SW 1271 (cell line): ENCODE results near the gene LGR6.
"Not testable (repeated sequence)": the region's sequence is repeated elsewhere in the genome, so short reads cannot be mapped to it uniquely, and the experiment has no call there.

Experiments used
- DNase-seq, 2 experiments: peaks; one replicate each; lab custom pipeline; 2025; lab: John Stamatoyannopoulos, UW

The LGR6 gene

DNA sequence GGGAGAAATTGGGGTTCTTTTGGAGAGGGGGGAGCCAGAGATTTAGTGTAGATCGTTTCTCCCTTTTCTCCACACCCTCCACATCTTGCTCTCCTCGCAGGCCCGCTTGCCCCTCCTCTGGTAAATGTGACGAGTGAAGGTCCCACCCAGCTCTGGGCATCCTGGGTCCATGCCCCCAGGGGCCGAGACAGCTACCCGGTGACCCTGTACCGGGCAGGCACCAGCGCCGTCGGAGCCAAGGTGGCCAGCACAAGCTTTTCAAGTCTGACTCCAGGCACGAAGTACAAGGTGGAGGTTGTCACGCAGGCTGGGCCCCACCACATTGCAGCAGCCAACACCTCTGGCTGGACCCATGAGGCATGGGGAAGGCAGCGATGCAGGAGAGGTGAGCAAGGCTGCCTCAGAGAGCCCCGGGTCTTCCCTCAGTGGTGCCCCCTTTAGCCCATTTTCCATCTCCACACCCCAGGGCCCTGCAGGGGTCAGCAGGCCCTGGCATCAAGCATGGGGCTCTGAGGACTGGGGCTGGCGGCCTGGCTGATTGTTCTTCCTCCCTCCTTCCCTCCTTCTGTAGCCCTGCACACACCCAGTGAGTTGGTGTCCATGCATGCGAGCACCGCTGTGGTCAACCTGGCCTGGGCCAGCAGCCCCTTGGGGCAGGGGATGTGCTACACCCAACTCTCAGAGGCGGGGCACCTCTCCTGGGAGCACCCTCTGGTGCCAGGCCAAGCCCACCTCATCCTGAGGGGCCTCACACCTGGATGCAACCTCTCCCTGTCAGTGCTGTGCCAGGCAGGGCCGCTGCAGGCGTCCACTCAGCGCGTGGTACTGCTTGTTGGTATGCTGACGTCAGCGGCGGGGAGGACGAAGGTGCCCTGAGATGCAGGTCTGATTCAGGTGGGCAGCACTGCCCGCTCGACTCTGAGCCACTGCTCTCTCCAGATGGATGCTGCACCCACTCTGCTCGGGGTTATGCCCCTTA is 16.4 kb upstream of the LGR6 start:
- no peak for DNase-seq

DNA sequence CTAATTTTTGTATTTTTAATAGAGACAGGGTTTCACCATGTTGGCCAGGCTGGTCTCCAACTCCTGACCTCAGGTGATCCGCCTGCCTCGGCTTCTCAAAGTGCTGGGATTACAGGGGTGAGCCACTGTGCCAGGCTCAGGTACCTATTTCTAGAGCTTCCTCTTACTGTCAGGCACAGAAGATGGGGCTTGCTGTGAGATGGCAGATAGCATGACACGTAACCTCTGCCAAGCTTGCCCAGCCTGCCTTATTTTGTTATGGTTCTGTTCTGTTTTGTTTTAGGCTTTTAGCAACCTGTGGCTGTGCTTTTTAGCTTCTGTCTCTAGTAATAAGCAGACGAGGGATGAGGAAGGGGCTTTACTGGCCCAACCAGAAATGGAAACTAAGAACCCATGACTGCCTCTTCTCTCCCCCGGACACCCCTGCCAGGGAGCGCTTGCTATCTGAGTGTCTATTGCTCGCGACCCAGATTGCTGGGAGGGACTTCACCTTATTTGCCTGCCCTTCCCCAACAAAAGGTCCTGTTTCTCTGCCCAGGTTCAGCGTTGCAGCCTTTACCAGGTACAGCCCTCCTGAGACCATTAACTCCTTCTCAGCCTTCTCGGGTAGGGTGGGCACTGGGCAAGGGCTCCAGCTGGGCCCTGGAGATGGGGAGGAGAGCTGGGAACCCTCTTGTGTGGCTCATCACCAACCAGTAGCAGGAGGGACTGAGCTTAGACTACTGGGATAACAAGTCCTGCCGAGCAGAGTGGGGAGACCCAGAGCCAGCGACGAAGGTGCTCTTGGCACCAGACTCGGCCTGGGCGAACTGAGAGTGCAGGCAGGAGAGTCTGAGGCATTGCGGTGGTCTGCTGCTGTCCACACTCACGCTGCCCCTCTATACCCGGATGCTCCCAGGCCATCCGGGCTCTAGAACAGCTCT is 13.5 kb upstream of the LGR6 start:
- no peak for DNase-seq

DNA sequence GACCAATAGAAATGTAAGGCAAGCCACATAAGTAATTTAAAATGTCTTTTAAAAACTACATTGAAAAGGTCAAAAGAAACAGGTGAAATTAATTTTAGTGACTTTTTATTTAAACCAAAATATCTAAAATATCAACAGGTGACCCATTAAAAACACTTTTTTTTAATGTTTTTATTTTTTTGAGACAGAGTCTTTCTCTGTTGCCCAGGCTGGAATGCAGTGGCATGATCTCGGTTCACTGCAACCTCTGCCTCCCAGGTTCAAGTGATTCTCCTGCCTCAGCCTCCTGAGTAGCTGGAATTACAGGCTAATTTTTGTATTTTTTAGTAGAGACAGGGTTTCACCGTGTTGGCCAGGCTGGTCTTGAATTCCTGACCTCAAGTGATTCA is 12.9 kb upstream of the LGR6 start:
- not testable (repeated sequence) for DNase-seq

DNA sequence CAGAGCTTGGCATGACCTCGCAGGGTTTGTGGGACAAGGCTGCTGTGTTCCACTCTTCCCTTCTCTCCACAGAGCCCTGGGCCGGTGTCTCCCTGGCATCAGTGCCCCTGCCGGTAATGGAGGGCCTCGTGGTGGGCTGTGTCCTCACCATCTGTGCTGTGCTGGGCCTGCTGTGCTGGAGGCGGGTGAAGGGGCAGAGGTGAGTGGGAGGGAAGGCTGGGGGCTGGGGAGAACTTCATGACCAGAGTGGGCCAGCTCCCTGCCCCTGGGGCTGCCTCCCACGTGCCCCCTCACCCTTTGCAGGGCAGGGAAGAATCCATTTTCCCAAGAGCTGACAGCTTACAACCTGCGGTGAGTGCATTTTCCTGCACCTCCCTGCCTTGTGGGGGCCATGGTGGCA is 12.0 kb upstream of the LGR6 start:
- DNase-seq = no peak

DNA sequence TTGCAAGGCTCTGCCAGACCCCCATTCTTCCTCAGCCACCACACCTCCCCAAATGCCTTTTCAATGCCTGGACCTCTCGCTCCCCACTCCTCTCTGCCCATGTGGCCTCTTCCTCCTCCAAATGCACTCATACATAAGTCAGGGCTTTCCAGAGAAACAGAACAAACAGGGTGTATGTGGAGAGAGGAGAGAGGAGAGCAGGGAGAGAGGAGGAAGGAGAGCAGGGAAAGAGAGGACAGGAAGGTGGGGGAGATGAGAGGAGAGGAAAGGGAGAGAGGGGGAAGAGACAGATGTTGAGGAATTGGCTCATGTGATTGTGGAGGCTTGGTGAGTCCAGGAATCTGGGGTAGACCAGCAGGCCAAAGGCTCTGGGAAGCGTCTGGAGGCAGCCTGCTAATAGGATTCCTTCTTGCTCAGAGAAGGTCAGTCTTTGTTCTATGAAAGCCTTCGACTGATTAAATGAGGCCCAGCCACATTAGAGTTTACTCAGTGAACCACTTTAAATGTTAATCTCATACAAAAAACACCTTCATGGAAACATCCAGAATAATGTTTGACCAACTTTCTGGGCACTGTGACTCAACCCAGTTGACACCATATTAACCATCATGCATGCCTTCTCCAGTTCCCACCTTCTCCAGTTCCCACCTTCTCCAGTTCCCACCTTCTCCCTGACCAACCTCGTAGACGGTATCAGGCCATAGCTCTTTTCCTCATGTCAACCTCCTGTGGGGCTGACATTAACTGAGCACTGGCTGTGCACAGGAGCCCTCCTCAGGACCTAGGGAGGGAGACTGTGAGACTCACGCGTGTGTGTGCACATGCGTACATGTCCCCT is 11.3 kb upstream of the LGR6 start:
- no peak for DNase-seq

DNA sequence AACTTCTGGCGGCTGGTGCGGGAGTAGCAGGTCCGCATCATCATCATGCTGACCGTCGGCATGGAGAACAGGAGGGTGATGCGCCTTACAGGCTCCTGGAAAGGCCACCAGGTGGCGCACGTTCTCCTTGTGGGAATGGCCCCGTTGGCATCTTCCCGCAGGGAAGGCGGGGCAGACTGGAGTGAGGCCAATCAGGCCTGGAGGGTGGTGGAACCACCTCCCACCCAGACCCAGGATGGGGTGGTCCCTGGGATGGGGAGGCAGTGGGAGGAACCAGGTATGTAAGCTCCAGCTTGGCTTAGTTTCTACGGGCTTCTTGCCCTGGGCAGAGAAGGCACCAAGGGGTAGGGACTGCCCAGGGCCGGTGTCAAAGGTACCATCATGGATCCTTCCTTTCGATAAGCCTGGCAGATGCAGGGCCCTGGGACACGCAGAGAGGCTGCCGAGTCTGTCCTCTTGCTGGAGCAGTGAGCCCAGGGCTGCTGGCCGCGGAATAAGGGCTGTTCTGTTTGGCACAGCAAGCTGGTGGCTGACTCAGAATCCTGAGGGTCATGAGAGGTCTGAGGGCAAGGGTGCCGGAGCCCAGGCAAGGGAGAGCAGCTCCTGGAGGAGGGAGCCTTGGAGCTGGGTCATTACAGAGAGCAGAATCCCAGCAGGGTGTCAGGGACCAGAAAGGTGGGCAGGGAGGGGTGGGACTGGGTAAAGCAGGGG is 8.7 kb upstream of the LGR6 start:
- peak; percentile 33 to 72 for DNase-seq

DNA sequence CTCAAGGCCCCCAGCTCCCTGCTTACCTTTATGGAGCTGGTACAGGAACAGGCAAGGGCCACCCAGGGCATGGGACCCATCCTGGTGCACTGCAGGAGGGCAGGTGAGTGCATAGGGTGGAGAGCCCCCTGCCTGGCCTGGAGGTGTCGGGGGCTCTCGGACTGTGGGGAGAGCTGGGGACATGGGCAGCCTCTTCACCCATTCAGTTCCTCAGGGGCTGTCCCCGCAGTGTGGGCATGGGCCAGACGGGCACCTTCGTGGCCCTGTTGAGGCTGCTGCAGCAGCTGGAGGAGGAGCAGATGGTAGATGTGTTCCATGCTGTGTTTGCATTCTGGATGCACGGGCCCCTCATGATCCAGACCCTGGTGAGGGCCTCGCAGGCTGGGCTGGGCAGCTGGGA is 7.3 kb upstream of the LGR6 start:
- DNase-seq = no peak

DNA sequence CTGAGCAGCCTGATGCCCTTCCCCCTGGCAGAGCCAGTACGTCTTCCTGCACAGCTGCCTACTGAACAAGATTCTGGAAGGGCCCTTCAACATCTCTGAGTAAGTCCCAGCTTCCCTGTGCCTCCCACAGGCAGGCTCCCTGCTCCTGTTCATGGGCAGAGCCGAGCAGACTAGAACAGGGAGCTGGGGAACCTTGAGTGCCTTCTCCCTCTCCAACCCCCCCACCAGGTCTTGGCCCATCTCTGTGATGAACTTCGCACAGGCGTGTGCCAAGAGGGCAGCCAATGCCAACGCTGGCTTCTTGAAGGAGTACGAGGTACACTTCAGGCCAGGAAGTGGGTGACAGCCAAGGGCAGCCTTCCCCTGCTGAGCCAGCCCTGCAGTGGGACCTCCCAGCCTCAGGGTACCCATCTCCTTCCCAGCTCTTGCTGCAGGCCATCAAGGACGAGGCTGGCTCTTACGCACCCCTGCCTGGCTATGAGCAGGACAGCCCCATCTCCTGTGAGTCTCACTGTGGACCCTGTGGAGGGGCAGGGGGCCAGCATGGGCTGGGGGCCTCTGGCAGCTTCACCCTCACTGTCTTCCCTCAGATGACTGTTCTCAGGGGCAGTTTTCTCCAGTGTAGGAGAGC is 6.4 kb upstream of the LGR6 start:
- no peak for DNase-seq

DNA sequence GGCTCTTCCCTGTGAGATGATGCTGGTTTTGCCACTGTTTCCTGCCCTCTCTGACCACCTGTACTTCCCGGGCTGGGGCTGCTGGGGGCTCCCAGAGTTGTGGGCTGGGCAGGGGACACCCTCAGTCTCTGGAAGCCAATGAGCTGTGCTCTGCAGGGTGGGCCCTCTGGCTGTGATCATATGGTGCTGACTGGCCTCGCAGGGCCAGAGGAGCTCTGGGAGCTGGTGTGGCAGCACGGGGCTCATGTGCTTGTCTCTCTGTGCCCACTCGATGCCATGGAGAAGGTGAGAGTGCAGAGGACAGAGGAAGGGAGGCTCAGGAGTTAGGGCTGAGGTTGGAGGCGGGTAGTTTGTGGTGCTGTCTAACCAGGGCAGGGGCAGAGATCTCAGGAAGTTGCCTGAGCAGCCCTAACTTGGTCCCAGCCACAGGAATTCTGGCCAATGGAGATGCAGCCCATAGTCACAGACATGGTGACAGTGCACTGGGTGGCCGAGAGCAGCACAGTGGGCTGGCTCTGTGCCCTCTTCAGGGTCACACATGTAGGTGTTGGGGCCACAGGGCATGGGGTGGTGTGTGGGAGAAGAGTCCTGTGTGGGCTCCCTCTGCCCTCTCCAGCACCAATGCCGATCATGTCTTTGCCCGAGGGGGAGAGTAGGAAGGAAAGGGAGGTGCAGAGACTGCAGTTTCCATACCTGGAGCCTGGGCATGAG is 5.7 kb upstream of the LGR6 start:
- DNase-seq = no peak

DNA sequence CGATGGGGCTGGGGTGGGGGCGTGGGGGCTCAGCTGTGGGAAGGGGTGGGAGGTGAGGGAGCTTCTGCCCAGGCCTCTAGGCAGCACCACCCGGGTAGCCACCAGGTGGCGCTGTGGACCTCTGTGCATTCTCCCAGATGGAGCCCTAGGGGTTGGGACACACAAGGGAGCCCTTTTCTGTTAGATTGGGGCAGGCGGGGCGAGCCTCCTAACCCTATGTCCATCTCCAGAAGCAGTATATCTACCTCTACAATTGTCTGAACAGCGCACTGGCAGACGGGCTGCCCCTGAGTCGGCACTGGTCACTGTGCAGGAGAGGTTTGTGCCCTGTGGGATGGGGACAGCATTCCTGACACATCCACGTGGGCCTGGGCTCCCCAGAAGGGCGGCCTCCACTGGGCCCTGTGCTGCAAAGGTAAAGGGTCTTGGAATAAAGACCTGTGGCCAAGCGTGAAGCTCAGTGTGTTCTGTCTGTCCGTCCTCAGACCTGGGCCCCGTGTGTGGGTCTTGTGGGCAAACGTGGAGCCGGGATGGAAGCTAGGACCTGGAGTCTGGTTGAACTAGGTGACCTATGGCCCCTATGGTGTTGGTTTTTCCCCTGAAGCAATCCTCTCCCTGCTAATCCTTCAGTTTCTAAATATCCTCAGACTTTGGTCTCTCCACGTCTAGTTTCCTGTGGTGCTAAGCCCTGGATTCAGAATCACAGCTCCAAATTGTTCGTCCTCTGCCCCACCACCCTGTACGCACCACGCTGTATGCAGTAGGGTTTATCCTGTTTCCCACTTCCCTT is 4.4 kb upstream of the LGR6 start:
- peak in 1 of 2 experiments; percentile 16 for DNase-seq

DNA sequence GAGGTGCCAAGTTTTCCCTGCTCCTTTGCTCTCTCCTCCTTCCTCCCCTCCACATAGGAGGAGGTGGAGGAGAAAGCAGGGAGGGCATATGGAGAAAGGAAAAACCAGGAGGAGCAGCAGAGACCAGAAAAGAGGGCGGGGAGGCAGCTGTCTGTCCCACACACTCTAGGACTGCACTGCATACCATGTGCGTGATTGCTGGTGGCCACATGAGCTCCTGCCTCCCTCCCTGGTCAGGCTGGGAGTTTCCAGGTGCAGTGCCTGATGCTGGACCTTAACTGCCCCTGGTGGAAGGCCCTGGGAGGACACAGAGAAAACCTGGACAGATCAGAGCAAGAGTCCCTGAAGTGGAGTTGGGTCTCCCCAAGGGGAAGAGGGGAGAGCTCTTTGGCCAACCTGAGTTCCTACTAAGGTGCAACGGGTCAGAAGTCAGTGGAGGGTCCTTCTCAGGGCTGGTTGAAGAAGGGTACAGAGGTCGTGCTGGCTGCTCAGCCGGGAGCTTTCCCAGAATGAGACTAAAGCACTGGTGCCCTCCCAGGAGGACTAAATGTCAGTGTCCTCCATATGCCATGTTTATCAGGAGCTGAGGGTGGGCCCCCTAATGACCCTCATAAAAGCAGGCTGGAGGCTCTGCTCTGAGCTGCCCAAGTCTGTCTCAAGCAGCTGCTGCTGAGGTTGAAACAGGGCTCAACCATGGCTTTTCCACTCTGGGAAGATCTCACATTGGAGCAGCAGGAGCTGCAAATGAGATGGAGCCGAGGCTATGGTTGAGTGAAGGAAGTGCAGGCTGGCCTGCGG is 3.5 kb upstream of the LGR6 start:
- no peak for DNase-seq

DNA sequence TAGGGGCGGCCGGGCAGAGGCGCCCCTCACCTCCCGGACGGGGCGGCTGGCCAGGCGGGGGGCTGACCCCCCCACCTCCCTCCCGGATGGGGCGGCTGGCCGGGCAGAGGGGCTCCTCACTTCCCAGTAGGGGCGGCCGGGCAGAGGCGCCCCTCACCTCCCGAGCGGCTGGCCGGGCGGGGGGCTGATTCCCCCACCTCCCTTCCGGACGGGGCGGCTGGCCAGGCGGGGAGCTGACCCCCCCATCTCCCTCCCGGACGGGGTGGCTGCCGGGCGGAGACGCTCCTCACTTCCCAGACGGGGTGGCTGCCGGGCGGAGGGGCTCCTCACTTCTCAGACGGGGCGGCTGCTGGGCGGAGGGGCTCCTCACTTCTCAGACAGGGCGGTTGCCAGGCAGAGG is 2.2 kb upstream of the LGR6 start:
- not testable (repeated sequence) for DNase-seq

DNA sequence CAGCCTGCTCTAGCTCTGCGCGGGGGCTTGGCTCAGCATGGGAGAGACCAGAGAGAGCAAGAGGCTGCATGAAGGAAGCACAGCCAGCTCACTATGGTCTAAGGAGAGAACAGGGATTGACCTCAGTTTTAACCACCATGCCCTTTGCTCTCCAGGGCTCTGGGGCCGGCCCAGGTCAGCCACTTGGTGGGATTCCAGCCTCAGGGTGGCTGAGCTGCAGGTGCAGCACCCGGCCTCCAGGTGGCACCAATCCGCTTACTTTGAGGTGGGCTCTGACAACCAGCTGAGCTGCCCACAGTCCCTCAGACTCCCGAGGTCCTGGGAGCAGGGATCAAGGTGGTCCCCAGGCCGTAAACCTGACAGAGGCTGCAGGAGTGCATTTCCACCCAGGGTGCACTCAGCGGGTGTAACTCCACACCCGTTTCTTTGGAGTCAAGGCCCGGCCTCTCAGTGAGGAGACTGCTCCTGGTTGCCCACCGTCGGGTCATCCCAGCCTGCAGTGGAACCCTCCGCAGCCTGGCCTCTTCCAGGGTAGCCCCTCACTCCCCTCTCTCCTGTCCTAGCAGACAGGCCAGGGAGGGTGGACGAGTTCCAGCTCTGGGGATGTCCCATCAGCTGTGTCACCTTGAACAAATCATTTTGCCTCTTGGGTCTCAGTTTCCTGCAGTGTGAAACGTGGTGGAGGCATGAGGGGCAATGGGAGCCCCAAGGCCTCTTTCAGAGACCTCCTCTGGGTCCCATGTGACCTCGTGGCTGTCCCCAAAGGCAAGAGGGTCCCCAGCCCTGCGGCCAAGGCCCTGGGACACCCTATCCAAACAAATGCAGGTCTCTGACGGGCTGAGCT is 607 bp upstream of the LGR6 start:
- DNase-seq = peak; percentile 10 to 35

DNA sequence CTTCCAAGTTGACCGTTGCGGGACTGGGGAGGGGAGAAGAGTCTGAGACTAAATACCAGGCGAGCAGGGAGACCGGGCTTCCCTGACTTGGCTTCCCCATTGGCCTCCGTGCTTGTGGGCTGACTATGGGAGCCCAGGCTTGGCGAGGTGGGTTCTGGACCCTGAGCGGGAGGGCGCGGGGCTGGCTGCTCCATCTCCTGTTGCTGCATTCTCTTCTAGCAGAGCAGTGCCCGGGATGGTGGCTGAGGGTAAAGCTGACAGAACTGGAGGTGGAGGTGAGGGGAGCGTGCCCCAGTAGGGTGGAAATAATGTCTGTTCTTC is 689 bp downstream of the LGR6 start:
- DNase-seq = no peak

DNA sequence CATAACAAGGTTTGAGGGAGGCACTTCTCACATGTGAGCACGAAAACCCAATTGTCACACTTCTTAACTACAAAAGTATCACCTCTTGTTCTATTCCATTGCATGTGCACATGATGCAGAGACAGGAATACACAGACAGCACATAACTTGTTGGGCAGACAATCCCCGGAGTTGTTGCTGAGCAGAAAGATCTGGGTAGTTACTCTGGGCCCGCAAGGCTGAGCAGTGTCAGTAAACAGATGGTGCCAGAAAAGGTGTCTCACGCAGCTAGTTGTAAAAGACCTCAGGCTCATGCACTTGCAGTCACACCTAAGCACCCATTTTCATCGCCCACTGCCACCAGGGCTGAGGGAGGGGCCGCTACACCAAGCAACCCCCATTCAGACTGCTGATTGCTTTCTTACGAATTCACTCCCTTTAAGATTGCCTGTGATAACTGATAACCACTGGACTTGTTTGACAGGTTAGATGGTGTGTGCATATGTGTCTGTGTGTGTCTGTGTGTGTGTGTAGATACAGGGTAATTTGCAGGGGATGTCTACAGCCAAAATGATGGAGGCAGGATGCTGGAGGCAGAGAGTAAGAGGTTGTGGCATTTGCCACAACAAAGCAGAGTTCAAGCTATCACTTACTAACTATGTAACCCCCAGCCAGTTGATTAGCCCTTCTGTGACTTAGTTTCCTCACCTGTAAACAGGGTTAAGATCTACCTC is 4.2 kb downstream of the LGR6 start:
- no peak for DNase-seq

DNA sequence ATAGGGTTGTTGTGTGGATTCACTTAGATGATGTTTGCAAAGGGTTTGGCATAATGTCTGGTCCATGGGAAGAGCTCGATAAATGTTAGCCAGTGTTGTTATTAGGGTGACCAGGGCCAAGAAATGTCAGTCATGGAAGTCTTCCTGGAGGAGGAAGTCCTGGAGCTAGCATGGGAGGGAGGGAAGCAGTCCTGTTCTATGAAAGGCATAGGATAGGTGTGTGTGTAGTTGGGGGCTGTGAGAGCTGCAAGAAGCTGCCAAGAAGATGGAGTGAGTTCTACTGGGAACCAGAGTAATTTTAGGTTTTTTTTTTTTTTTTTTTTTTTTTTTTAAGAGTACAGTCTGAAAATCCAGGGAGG is 4.7 kb downstream of the LGR6 start:
- DNase-seq = no peak
